IMR-90 (cell line): ENCODE results near the gene GMPPA. TPM values are rescaled to one million over a fixed set of nuclear protein-coding genes. Genes with fewer than 3 reads are reported as not detected.

Experiments
- ATAC-seq: fragments of 200-7000 bp; cut with Tn5 transposase; 2 replicates; pipeline ENCODE4 v1.9.1; 2020; ENCODE audit warnings: low read depth, mild to moderate bottlenecking, moderate library complexity
- BruUV-seq: library from RNA; stranded (reverse); fragments of 400-500 nt; replicated peaks from 2 replicates; lab custom pipeline; 2021; lab: Mats Ljungman, UMichigan
- CTCF ChIA-PET: fragments of 300-600 bp; formaldehyde crosslinking; extraction: SDS; loops from one replicate; lab custom pipeline; 2021; ENCODE audit warnings: antibody characterized with exemption; lab: Yijun Ruan, JAX
- POLR2A ChIA-PET: fragments of 300-600 bp; sonication (Branson Sonifier 250); formaldehyde crosslinking; loops from one replicate; lab custom pipeline; 2022; ENCODE audit warnings: antibody characterized with exemption; ENCODE audit not compliant: unreplicated experiment; lab: Charles Lee
- DNase-seq: peaks from one replicate; pipeline ENCODE4 v3.0.0; 2013
- H2AFZ ChIP-seq: replicated peaks from 2 replicates; pipeline ENCODE3; 2013; ENCODE audit warnings: low read length, mild to moderate bottlenecking; ENCODE audit not compliant: poor library complexity
- H2AK5ac ChIP-seq: 2 replicates; pipeline ENCODE4 v1.6.1; 2013; ENCODE audit warnings: low read depth, low read length, inconsistent platforms
- H2AK9ac ChIP-seq: replicated peaks from 2 replicates; pipeline ENCODE3; 2013; ENCODE audit warnings: mild to moderate bottlenecking, low read depth, low read length, moderate library complexity; ENCODE audit not compliant: poor library complexity
- H2BK120ac ChIP-seq: 2 replicates; pipeline ENCODE4 v1.6.1; 2013; ENCODE audit warnings: low read depth, low read length, inconsistent platforms
- H2BK15ac ChIP-seq: 3 replicates; pipeline ENCODE4 v1.6.1; 2013; ENCODE audit warnings: low read depth, low read length, inconsistent platforms
- H2BK20ac ChIP-seq: 2 replicates; pipeline ENCODE4 v1.6.1; 2013; ENCODE audit warnings: low read depth, mild to moderate bottlenecking, inconsistent platforms, low read length, moderate library complexity
- H2BK5ac ChIP-seq: 2 replicates; pipeline ENCODE4 v1.6.1; 2013; ENCODE audit warnings: mild to moderate bottlenecking, low read depth, low read length, inconsistent platforms; ENCODE audit not compliant: poor library complexity, severe bottlenecking
- H3K14ac ChIP-seq: replicated peaks from 2 replicates; pipeline ENCODE4 v1.6.1; 2013; ENCODE audit warnings: low read depth, low read length, inconsistent platforms
- H3K18ac ChIP-seq: 2 replicates; pipeline ENCODE4 v1.6.1; 2013; ENCODE audit warnings: low read depth, low read length, control low read depth
- H3K23ac ChIP-seq: 2 replicates; pipeline ENCODE4 v1.6.1; 2013; ENCODE audit warnings: low read depth, low read length, inconsistent platforms
- H3K27ac ChIP-seq: 2 replicates; pipeline ENCODE4 v1.5.1; 2013; ENCODE audit warnings: mild to moderate bottlenecking, control low read depth, low read length; ENCODE audit not compliant: insufficient read depth
- H3K27me3 ChIP-seq: 2 replicates; pipeline ENCODE4 v1.6.1; 2013; ENCODE audit warnings: low read length; ENCODE audit not compliant: control insufficient read depth, insufficient read depth
- H3K36me3 ChIP-seq: 2 replicates; pipeline ENCODE4 v1.6.1; 2013; ENCODE audit warnings: low read length, mixed read lengths; ENCODE audit not compliant: control insufficient read depth, insufficient read depth
- H3K4ac ChIP-seq: 2 replicates; pipeline ENCODE4 v1.6.1; 2013; ENCODE audit warnings: low read depth, low read length, inconsistent platforms
- H3K4me1 ChIP-seq: 2 replicates; pipeline ENCODE4 v1.6.1; 2013; ENCODE audit warnings: low read length, mixed read lengths; ENCODE audit not compliant: control insufficient read depth, insufficient read depth
- H3K4me2 ChIP-seq: 2 replicates; pipeline ENCODE4 v1.6.1; 2013; ENCODE audit warnings: low read depth, mild to moderate bottlenecking, control low read depth, low read length, moderate library complexity
- H3K4me3 ChIP-seq: 2 replicates; pipeline ENCODE4 v1.5.1; 2013; ENCODE audit warnings: low read depth, mild to moderate bottlenecking, control low read depth, low read length, moderate library complexity; ENCODE audit not compliant: insufficient read depth
- H3K56ac ChIP-seq: 2 replicates; pipeline ENCODE4 v1.6.1; 2013; ENCODE audit warnings: low read length, inconsistent platforms; ENCODE audit not compliant: insufficient read depth; ENCODE audit errors: extremely low read depth
- H3K79me1 ChIP-seq, 2 experiments: 2 replicates each; pipeline ENCODE4 v1.6.1; 2013; ENCODE audit warnings: low read length in 2 of 2, inconsistent platforms in 1 of 2, low read depth in 1 of 2
- H3K9ac ChIP-seq: 2 replicates; pipeline ENCODE4 v1.6.1; 2013; ENCODE audit warnings: low read depth, low read length, control low read depth
- H3K9me1 ChIP-seq: 2 replicates; pipeline ENCODE4 v1.6.1; 2013; ENCODE audit warnings: low read length, inconsistent platforms; ENCODE audit not compliant: insufficient read depth
- H3K9me3 ChIP-seq: 2 replicates; pipeline ENCODE4 v1.6.1; 2013; ENCODE audit warnings: low read length; ENCODE audit not compliant: control insufficient read depth, insufficient read depth
- H4K20me1 ChIP-seq: 2 replicates; pipeline ENCODE4 v1.6.1; 2013; ENCODE audit warnings: low read length, inconsistent platforms; ENCODE audit not compliant: insufficient read depth
- H4K5ac ChIP-seq: 2 replicates; pipeline ENCODE4 v1.6.1; 2013; ENCODE audit warnings: mild to moderate bottlenecking, low read depth, low read length, control low read depth
- H4K8ac ChIP-seq, 2 experiments: 2 replicates each; pipeline ENCODE4 v1.6.1; 2013; ENCODE audit warnings: low read depth in 2 of 2, low read length in 2 of 2, control low read depth in 1 of 2, inconsistent platforms in 1 of 2
- H4K91ac ChIP-seq: 2 replicates; pipeline ENCODE4 v1.6.1; 2013; ENCODE audit warnings: low read depth, low read length, inconsistent platforms; ENCODE audit not compliant: insufficient read depth
- BHLHE40 ChIP-seq: fragments of 150-350 bp; IDR thresholded peaks from 2 replicates; pipeline ENCODE4 v1.6.1; 2016; ENCODE audit warnings: mild to moderate bottlenecking, low read depth, low read length
- CEBPB ChIP-seq: IDR thresholded peaks from 2 replicates; pipeline ENCODE4 v1.6.1; 2012; ENCODE audit warnings: low read depth, low read length, improper control_type of control experiment
- CHD1 ChIP-seq: IDR thresholded peaks from 2 replicates; pipeline ENCODE4 v1.6.1; 2012; ENCODE audit warnings: low read depth, low read length, improper control_type of control experiment
- CTCF ChIP-seq: conservative IDR thresholded peaks from 2 replicates; pipeline ENCODE4 v1.5.1; 2012; ENCODE audit warnings: mild to moderate bottlenecking, low read depth, low read length, improper control_type of control experiment
- ELK1 ChIP-seq: fragments of 150-350 bp; IDR thresholded peaks from 2 replicates; pipeline ENCODE4 v1.6.1; 2016; ENCODE audit warnings: low read depth, mild to moderate bottlenecking, low read length, moderate library complexity, borderline replicate concordance
- FOS ChIP-seq: fragments of 150-350 bp; IDR thresholded peaks from 2 replicates; pipeline ENCODE4 v1.6.1; 2016; ENCODE audit warnings: low read depth, low read length
- MAFK ChIP-seq: IDR thresholded peaks from 2 replicates; pipeline ENCODE4 v1.6.1; 2012; ENCODE audit warnings: low read depth, low read length, improper control_type of control experiment
- MAZ ChIP-seq: IDR thresholded peaks from 2 replicates; pipeline ENCODE4 v1.6.1; 2012; ENCODE audit warnings: low read depth, mild to moderate bottlenecking, low read length, improper control_type of control experiment, moderate library complexity, borderline replicate concordance
- MXI1 ChIP-seq: IDR thresholded peaks from 2 replicates; pipeline ENCODE4 v1.6.1; 2012; ENCODE audit warnings: low read depth, mild to moderate bottlenecking, low read length, moderate library complexity, borderline replicate concordance
- NFE2L2 ChIP-seq: fragments of 150-350 bp; IDR thresholded peaks from 2 replicates; pipeline ENCODE4 v1.6.1; 2016; ENCODE audit warnings: low read depth, mild to moderate bottlenecking, low read length
- POLR2A ChIP-seq: IDR thresholded peaks from 2 replicates; pipeline ENCODE4 v1.6.1; 2012; ENCODE audit warnings: mild to moderate bottlenecking, low read depth, low read length
- RAD21 ChIP-seq: IDR thresholded peaks from 2 replicates; pipeline ENCODE4 v1.6.1; 2012; ENCODE audit warnings: low read length, improper control_type of control experiment
- RCOR1 ChIP-seq: IDR thresholded peaks from 2 replicates; pipeline ENCODE4 v1.6.1; 2012; ENCODE audit warnings: mild to moderate bottlenecking, low read length, improper control_type of control experiment; ENCODE audit not compliant: insufficient replicate concordance
- RFX5 ChIP-seq: IDR thresholded peaks from 2 replicates; pipeline ENCODE4 v1.8.0; 2012; ENCODE audit warnings: low read depth, mild to moderate bottlenecking, low read length, moderate library complexity
- SMC3 ChIP-seq: fragments of 150-350 bp; IDR thresholded peaks from 2 replicates; pipeline ENCODE4 v1.6.1; 2016; ENCODE audit warnings: low read depth, mild to moderate bottlenecking, antibody characterized with exemption, low read length, moderate library complexity
- USF2 ChIP-seq: fragments of 150-350 bp; IDR thresholded peaks from 2 replicates; pipeline ENCODE4 v1.6.1; 2017; ENCODE audit warnings: mild to moderate bottlenecking, antibody characterized with exemption, low read length, low read depth
- WGBS, 2 experiments: methylation state at CpG; one replicate each; pipeline versions ENCODE4 v1.1.5 to v1.1.7; 2013; ENCODE audit warnings: missing lambda C conversion rate in 2 of 2; ENCODE audit not compliant: insufficient read length in 1 of 2; ENCODE audit errors: extremely low coverage in 2 of 2; 5-methylcytosine and 5-hydroxymethylcytosine counted together
- dilution Hi-C: fragments of 300-500 bp; cut with HindIII; formaldehyde crosslinking; loops from one replicate; pipeline ENCODE4 v1.14.3; 2018; ENCODE audit warnings: low sequenced_read_pairs; ENCODE audit not compliant: unreplicated experiment
- in situ Hi-C: fragments of 300-500 bp; cut with MboI; formaldehyde crosslinking; loops from 3 replicates; pipeline ENCODE4 v1.14.3; 2019; ENCODE audit warnings: low sequenced_read_pairs, inconsistent platforms, mixed read lengths
- intact Hi-C: fragments of 100-400 bp; cut with micrococcal nuclease; formaldehyde crosslinking; loops from 2 replicates; pipeline ENCODE4 v1.10.0; 2022
- polyA plus RNA-seq, 3 experiments: library from polyadenylated mRNA; depleted of rRNA; stranded (reverse); fragments of >200 nt; gene quantifications; 2 replicates each; pipeline ENCODE4 v1.2.3, GENCODE V29; 2012; ENCODE audit warnings: low replicate concordance in 1 of 3
- total RNA-seq: library from RNA; depleted of rRNA; stranded (reverse); fragments of >200 nt; gene quantifications from 2 replicates; pipeline ENCODE4 v1.2.3, GENCODE V29; 2012

GMPPA gene
- total and polyA plus RNA-seq, 2 of the 4 experiments (the other 2 are of a cell fraction), result 103 to 134 TPM

GRCh38 chr2:219455581-219455980 lies 43.1 kb upstream of the GMPPA start:
- no peak overlapping the region for H2BK120ac ChIP-seq
- H4K91ac ChIP-seq, result no peak overlapping the region
- H3K18ac ChIP-seq, result no peak overlapping the region
- no CpG with 5 or more reads among the region's 6 CpGs for WGBS, 2 experiments
- H2AK9ac ChIP-seq, result no peak overlapping the region
- no peak overlapping the region for H3K4ac ChIP-seq
- H3K14ac ChIP-seq, result no peak overlapping the region
- intact Hi-C loops (loop anchor here (5.0 kb wide), 1 partner anchor 67 kb away; no protein-coding TSS in a partner anchor), in situ Hi-C loops (no loop called here), dilution Hi-C loops (no loop called here)
- H4K5ac ChIP-seq, result no peak overlapping the region
- ATAC-seq (no peak), DNase-seq (no peak)
- no peak overlapping the region for H3K27ac ChIP-seq
- peaks cover 19% of the 10 kb centered on the region; the same call in 1 of the 2 replicates for H3K36me3 ChIP-seq
- H3K23ac ChIP-seq, result no peak overlapping the region
- H2BK5ac ChIP-seq, result no peak overlapping the region
- no peak overlapping the region for H2AK5ac ChIP-seq
- no peak overlapping the region for H3K4me2 ChIP-seq
- H3K4me1 ChIP-seq, result peaks cover 42% of the 10 kb centered on the region
- H2BK20ac ChIP-seq, result no peak overlapping the region
- TF ChIP-seq USF2 (no peak), RCOR1 (no peak), MAZ (no peak), SMC3 (no peak), CHD1 (no peak), POLR2A (no peak), FOS (no peak), CTCF (no peak), BHLHE40 (no peak), CEBPB (no peak), MAFK (no peak), ELK1 (no peak), MXI1 (no peak), RAD21 (no peak), RFX5 (no peak), NFE2L2 (no peak)
- BruUV-seq, result no TSS peak
- H2BK15ac ChIP-seq, result no peak overlapping the region
- H3K9me3 ChIP-seq, result no peaks in the 10 kb centered on the region
- H4K8ac ChIP-seq, result no peak overlapping the region; a peak in 1 of 4 replicates
- H4K20me1 ChIP-seq, result no peaks in the 10 kb centered on the region
- CTCF ChIA-PET, result interaction anchor here (1.0 kb wide), 1 partner anchor 40 kb away, joined by 3 read pairs; no protein-coding TSS in a partner anchor
- POLR2A ChIA-PET, result interaction anchor here (0.6 kb wide), 1 partner anchor 14 kb away, joined by 3 read pairs; no protein-coding TSS in a partner anchor
- H3K9ac ChIP-seq, result no peak overlapping the region
- no peaks in the 10 kb centered on the region for H3K27me3 ChIP-seq
- H3K4me3 ChIP-seq, result no peak overlapping the region
- no peak overlapping the region for H3K56ac ChIP-seq
- H2AFZ ChIP-seq, result no peak overlapping the region
- H3K9me1 ChIP-seq, result peaks cover 35% of the 10 kb centered on the region
- H3K79me1 ChIP-seq, result peaks cover 7 to 44% of the 10 kb centered on the region in 2 experiments
